ENCODE measurements around the gene CPPED1. TPM values are rescaled to one million over a fixed set of nuclear protein-coding genes. Genes with fewer than 3 reads are reported as not detected.

Gene CPPED1
- total RNA-seq, 1 experiment from 2014 or later, result 7.9 TPM

DNA sequence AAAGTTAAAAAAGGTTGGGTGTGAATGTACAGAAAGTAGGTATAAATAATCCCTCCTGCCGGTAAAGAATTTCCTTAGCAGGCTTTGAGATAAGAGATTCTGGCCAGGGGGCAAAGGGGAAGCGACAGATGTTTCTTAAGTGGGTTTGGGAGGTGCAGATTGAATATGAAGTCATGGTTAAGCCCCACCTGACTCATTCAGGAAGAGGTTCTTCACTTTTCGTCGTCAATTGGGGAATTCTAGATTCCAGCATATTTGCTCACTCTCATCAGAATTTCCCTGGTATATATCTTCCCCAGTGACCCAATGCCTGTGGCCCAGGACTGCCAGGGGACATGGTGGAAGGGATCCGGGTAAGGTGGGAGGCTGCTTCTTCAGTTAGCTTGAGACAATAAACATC, 127.8 kb downstream of the CPPED1 start:
- Mint-ChIP-seq H3K27me3 (ENCODE audit: low read depth) (no peaks in the 10 kb centered on the region), H3K27ac (no peak overlapping the region), H3K4me3 (no peak overlapping the region), H3K4me1 (peaks cover 38% of the 10 kb centered on the region in 2 experiments), H3K36me3 (ENCODE audit: insufficient read depth in 1 of 3, low read depth in 3 of 3) (peaks cover 0 to 11% (median 0%) of the 10 kb centered on the region in 3 experiments; a peak in 1 of 7 replicates), H3K9me3 (peaks cover 0 to 11% of the 10 kb centered on the region in 2 experiments; a peak in 3 of 5 replicates)
- no peaks in the 10 kb centered on the region for H3K79me2 ChIP-seq (ENCODE audit: insufficient read depth, low read length)
- no peak overlapping the region for H3T11ph ChIP-seq (ENCODE audit: low read length)
- no peak overlapping the region for H3K27ac ChIP-seq (ENCODE audit: insufficient read length, low read depth, low read length)
- H3K4me1 ChIP-seq (ENCODE audit: insufficient read depth, low read length), result no peaks in the 10 kb centered on the region
- no peak overlapping the region for H2AK5ac ChIP-seq (ENCODE audit: insufficient read length, low read length)
- no peak overlapping the region for H2BK5ac ChIP-seq (ENCODE audit: insufficient read length, low read length)
- no peak overlapping the region for H2BK20ac ChIP-seq (ENCODE audit: low read depth, low read length, poor library complexity, severe bottlenecking)
- no peak overlapping the region for H3K18ac ChIP-seq (ENCODE audit: insufficient read length, low read depth, low read length)
- no peak overlapping the region for H3K4ac ChIP-seq (ENCODE audit: low read depth, low read length)
- WGBS (ENCODE audit: extremely low coverage, insufficient read length, low lambda C conversion rate), result no CpG with 5 or more reads among the region's 5 CpGs
- no peaks in the 10 kb centered on the region for H4K20me1 ChIP-seq (ENCODE audit: control insufficient read depth, insufficient read depth, insufficient read length)
- H4K8ac ChIP-seq (replicated peaks; ENCODE audit: insufficient read length, low read depth, low read length), result no peak overlapping the region
- H3K23me2 ChIP-seq (ENCODE audit: insufficient read length, low read depth, low read length, poor library complexity, severe bottlenecking), result no peaks in the 10 kb centered on the region
- no peak overlapping the region for H3K4me2 ChIP-seq (ENCODE audit: insufficient read depth, insufficient read length, low read length)
- H3K27me3 ChIP-seq (ENCODE audit: insufficient read depth, low read length), result no peaks in the 10 kb centered on the region
- H4K91ac ChIP-seq (ENCODE audit: insufficient read length, low read depth, low read length), result no peak overlapping the region
- DNase-seq, result no peak
- no peaks in the 10 kb centered on the region for H3K79me1 ChIP-seq (ENCODE audit: insufficient read depth, low read depth, low read length, poor library complexity, severe bottlenecking)
- no peaks in the 10 kb centered on the region for H3K9me3 ChIP-seq (ENCODE audit: control insufficient read depth, low read depth, low read length)
- H2BK15ac ChIP-seq (ENCODE audit: low read depth, low read length), result no peak overlapping the region
- no peak overlapping the region for H3K56ac ChIP-seq (ENCODE audit: insufficient read length, low read depth, low read length)
- no peak overlapping the region for H3K9ac ChIP-seq (ENCODE audit: extremely low read depth, insufficient read length, low read length)
- H2BK120ac ChIP-seq (ENCODE audit: low read depth, low read length, poor library complexity, severe bottlenecking), result no peak overlapping the region
- H2AFZ ChIP-seq (ENCODE audit: low read length), result no peak overlapping the region
- H3K23ac ChIP-seq (ENCODE audit: insufficient read length, low read depth, low read length), result no peak overlapping the region
- TF ChIP-seq CTCF (conservative IDR thresholded peaks at IDR 0.05), result no peak
- H4K5ac ChIP-seq (ENCODE audit: insufficient read length, low read depth, low read length), result no peak overlapping the region
- H3K14ac ChIP-seq (ENCODE audit: insufficient read depth, low read length), result no peak overlapping the region
- H2BK12ac ChIP-seq (ENCODE audit: insufficient read length, low read depth, low read length), result no peak overlapping the region
